ENCODE results near the gene KRT15.

DNA sequence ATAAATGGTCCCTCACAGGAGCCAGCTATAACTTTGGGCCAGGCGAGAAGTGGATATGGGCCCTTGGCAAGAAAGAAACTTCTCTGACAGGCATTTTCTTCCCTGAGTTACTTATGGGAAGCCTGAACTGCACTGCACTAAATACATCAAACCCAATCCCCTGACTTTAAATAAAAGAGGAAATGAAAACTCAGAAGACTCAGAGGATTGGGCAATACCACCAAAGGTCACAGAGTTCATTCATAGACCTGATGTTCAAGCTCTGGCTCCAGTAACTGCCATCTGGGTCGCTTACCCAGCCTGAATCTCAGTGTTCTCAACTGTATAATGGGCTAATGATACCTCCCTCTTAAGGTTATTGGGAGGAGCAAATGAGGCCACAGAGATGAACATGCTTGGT is 38.6 kb downstream of the KRT15 start:
- TF ChIP-seq, protein P1, sequence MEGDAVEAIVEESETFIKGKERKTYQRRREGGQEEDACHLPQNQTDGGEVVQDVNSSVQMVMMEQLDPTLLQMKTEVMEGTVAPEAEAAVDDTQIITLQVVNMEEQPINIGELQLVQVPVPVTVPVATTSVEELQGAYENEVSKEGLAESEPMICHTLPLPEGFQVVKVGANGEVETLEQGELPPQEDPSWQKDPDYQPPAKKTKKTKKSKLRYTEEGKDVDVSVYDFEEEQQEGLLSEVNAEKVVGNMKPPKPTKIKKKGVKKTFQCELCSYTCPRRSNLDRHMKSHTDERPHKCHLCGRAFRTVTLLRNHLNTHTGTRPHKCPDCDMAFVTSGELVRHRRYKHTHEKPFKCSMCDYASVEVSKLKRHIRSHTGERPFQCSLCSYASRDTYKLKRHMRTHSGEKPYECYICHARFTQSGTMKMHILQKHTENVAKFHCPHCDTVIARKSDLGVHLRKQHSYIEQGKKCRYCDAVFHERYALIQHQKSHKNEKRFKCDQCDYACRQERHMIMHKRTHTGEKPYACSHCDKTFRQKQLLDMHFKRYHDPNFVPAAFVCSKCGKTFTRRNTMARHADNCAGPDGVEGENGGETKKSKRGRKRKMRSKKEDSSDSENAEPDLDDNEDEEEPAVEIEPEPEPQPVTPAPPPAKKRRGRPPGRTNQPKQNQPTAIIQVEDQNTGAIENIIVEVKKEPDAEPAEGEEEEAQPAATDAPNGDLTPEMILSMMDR (IDR thresholded peaks at IDR 0.05), result no peak
- no peak for TF ChIP-seq POLR2A (IDR thresholded peaks at IDR 0.05)

Measured in right lobe of liver (tissue), 4 donors.